Ishikawa (cell line): ENCODE data around the gene PLEKHN1.

Experiments used
- CEBPB ChIP-seq: IDR thresholded peaks from 2 replicates; pipeline ENCODE4 v1.6.1; 2012
- CREB1 ChIP-seq: IDR thresholded peaks from 2 replicates; pipeline ENCODE4 v1.6.1; 2012; ENCODE audit warnings: low read depth
- EGR1 ChIP-seq: IDR thresholded peaks from 2 replicates; pipeline ENCODE4 v1.6.1; 2012
- EP300 ChIP-seq: IDR thresholded peaks from 2 replicates; pipeline ENCODE4 v1.6.1; 2012; ENCODE audit warnings: borderline replicate concordance
- FOXM1 ChIP-seq: IDR thresholded peaks from 2 replicates; pipeline ENCODE4 v1.6.1; 2012; ENCODE audit warnings: low read depth, borderline replicate concordance
- MAX ChIP-seq: IDR thresholded peaks from 2 replicates; pipeline ENCODE4 v1.6.1; 2012
- NFIC ChIP-seq: IDR thresholded peaks from 2 replicates; pipeline ENCODE4 v1.6.1; 2012
- RAD21 ChIP-seq: IDR thresholded peaks from 2 replicates; pipeline ENCODE4 v1.6.1; 2012; ENCODE audit warnings: low read depth
- REST ChIP-seq: IDR thresholded peaks from 2 replicates; pipeline ENCODE4 v1.6.1; 2012; ENCODE audit warnings: low read depth, mild to moderate bottlenecking
- TAF1 ChIP-seq: IDR thresholded peaks from 2 replicates; pipeline ENCODE4 v1.6.1; 2012; ENCODE audit warnings: low read depth, mild to moderate bottlenecking
- TCF12 ChIP-seq: IDR thresholded peaks from 2 replicates; pipeline ENCODE4 v1.6.1; 2012; ENCODE audit warnings: low read depth
- TEAD4 ChIP-seq: IDR thresholded peaks from 2 replicates; pipeline ENCODE4 v1.6.1; 2012
- USF1 ChIP-seq: IDR thresholded peaks from 2 replicates; pipeline ENCODE4 v1.6.1; 2012
- YY1 ChIP-seq: IDR thresholded peaks from 2 replicates; pipeline ENCODE4 v1.6.1; 2012; ENCODE audit warnings: low read depth
- ZBTB7A ChIP-seq: IDR thresholded peaks from 2 replicates; pipeline ENCODE4 v1.6.1; 2012; ENCODE audit warnings: low read depth

The PLEKHN1 gene

GRCh38 chr1:980602-981395, 14.5 kb downstream of the PLEKHN1 start:
- no peak for TF ChIP-seq RAD21
- TF ChIP-seq NFIC = no peak
- TF ChIP-seq USF1 = no peak
- TF ChIP-seq EGR1 = no peak
- no peak for TF ChIP-seq CREB1
- no peak for TF ChIP-seq FOXM1
- no peak for TF ChIP-seq EP300
- TF ChIP-seq TEAD4 = no peak
- no peak for TF ChIP-seq MAX
- no peak for TF ChIP-seq REST
- TF ChIP-seq TCF12 = no peak
- no peak for TF ChIP-seq ZBTB7A
- no peak for TF ChIP-seq TAF1
- TF ChIP-seq YY1 = no peak
- no peak for TF ChIP-seq CEBPB

GRCh38 chr1:981491-981954, 15.2 kb downstream of the PLEKHN1 start:
- TF ChIP-seq REST (no peak), NFIC (peak; percentile 56), ZBTB7A (0 out of 2 replicates have a peak, but pooled peaks have one; percentile 13), USF1 (no peak), EGR1 (no peak), FOXM1 (no peak), TAF1 (no peak), RAD21 (no peak), YY1 (no peak), CREB1 (no peak), EP300 (no peak), MAX (no peak; the same call in 1 of the 2 replicates), CEBPB (no peak), TEAD4 (no peak), TCF12 (0 out of 2 replicates have a peak, but pooled peaks have one; percentile 26)

- no peak for TF ChIP-seq REST
- no peak for TF ChIP-seq RAD21
- no peak for TF ChIP-seq MAX
- no peak for TF ChIP-seq CREB1
- TF ChIP-seq CEBPB = no peak
- TF ChIP-seq EGR1 = no peak
- no peak for TF ChIP-seq USF1
- no peak for TF ChIP-seq ZBTB7A
- TF ChIP-seq NFIC = peak; percentile 34; the same call in 1 of the 2 replicates
- TF ChIP-seq TCF12 = no peak
- TF ChIP-seq FOXM1 = no peak
- TF ChIP-seq TAF1 = no peak
- TF ChIP-seq TEAD4 = 0 out of 2 replicates have a peak, but pooled peaks have one; percentile 40
Measured at GRCh38 chr1:981955-982558, 15.8 kb downstream of the PLEKHN1 start, which contains the start of gene PERM1. Gene PERM1 (minus strand): TSS chr1:982093. CDS start chr1:981029, 1,064 bp downstream.
